Hematopoietic multipotent progenitor cell (in vitro differentiated cells): ENCODE data around the gene KMT5B. TPM values are rescaled to one million over a fixed set of nuclear protein-coding genes. Genes with fewer than 3 reads are reported as not detected.

Experiments
- DNase-seq, 3 donors: peaks; one replicate each; pipeline ENCODE4 v3.0.0-alpha.2; 2011 to 2015; ENCODE audit warnings: low read depth in 2 of 3, low spot score in 2 of 3
- total RNA-seq: library from RNA; depleted of rRNA; stranded (reverse); fragments of >200 nt; gene quantifications from one replicate; pipeline ENCODE4 v1.2.3, GENCODE V29; 2012

Gene KMT5B
- total RNA-seq, 1 donor: 16.7 TPM

GRCh38 chr11:68216171-68216938 lies 3.3 kb upstream of the KMT5B start:
- DNase-seq: no peak

GRCh38 chr11:68215524-68216170 lies 2.6 kb upstream of the KMT5B start:
- DNase-seq: no peak

- peak in 2 of 3 donors; percentile 28 to 58 for DNase-seq
These were observed 2.0 kb upstream of the KMT5B start for GRCh38 chr11:68215087-68215445.

- DNase-seq: no peak
These were observed 1.3 kb upstream of the KMT5B start for GRCh38 chr11:68214173-68215086.

- DNase-seq: peak; percentile 93 to 95 (median 95)
These were observed 568 bp upstream of the KMT5B start for GRCh38 chr11:68213555-68214172.

- DNase-seq: peak in 2 of 3 donors; percentile 80 to 86
These were observed 518 bp downstream of the KMT5B start for GRCh38 chr11:68212421-68213134.

- no peak for DNase-seq
These were observed 1.6 kb downstream of the KMT5B start for GRCh38 chr11:68211546-68211945.

GRCh38 chr11:68206211-68206610 lies 6.9 kb downstream of the KMT5B start:
- peak in 2 of 3 donors; percentile 51 to 79 for DNase-seq

- DNase-seq: no peak
These were observed 8.7 kb downstream of the KMT5B start for GRCh38 chr11:68204402-68204801.

GRCh38 chr11:68202165-68202564 lies 10.9 kb downstream of the KMT5B start:
- no peak for DNase-seq

GRCh38 chr11:68201492-68201891 lies 11.6 kb downstream of the KMT5B start:
- DNase-seq: no peak

GRCh38 chr11:68200639-68201038 lies 12.5 kb downstream of the KMT5B start:
- no peak for DNase-seq

GRCh38 chr11:68199295-68199987 lies 13.7 kb downstream of the KMT5B start:
- DNase-seq: no peak

- DNase-seq: no peak
These were observed 16.9 kb downstream of the KMT5B start for GRCh38 chr11:68196219-68196618.

- no peak for DNase-seq
These were observed 18.3 kb downstream of the KMT5B start for GRCh38 chr11:68194675-68195294.

- DNase-seq: no peak
These were observed 20.1 kb downstream of the KMT5B start for GRCh38 chr11:68193018-68193417.

- no peak for DNase-seq
These were observed 21.2 kb downstream of the KMT5B start for GRCh38 chr11:68191661-68192579.

- no peak for DNase-seq
These were observed 23.2 kb downstream of the KMT5B start for GRCh38 chr11:68189888-68190287.
